Measurements from ENCODE around the gene VEPH1.
"Not testable (repeated sequence)": the region's sequence is repeated elsewhere in the genome, so short reads cannot be mapped to it uniquely, and the experiment has no call there.

Gene VEPH1

DNA sequence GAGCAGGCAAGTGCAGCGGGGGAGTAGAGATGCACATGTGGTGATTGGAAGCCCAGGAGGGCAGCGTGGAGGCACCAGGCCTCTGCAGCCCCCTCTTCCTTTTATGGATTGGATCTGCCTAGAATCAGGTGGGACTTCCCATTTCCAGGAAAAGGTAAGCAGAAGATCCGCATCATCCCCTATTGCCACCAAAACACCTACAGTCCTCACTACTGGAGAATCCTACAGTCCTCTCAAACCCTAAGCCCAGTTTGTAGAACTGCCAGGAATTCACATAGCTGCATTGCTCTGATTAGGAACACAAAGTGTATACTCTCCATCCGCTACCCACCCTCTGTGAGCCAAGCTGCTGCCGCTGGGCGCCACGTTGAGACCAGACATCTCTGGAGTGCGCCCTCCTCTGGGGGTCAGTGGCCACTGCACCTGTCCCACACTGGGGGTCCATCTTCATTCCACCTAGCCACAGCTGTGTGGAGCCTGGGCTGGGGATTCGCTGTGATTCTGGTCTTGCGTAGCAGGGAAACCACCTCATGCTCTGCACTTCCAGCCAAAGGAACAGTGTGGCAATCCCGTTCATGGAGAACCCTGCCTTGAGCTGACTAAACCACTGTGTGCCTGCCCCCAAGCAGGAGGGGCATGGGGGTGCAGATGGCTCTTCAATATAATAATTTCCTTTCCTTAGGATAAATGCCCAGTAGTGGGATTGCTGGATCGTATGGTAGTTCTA lies 155.5 kb downstream of the VEPH1 start:
- Histone ChIP-seq H3K4me1 (ENCODE audit: control insufficient read depth in 5 of 5, insufficient read depth in 5 of 5, low read length in 5 of 5) (no peaks in the 10 kb centered on the region), H3K9me3 (ENCODE audit: control insufficient read depth in 5 of 5, low read length in 5 of 5) (peaks cover 0 to 5% (median 0%) of the 10 kb centered on the region in 5 donors), H3K27me3 (ENCODE audit: control insufficient read depth in 5 of 5, insufficient read depth in 4 of 5, low read length in 5 of 5) (no peaks in the 10 kb centered on the region), H3K27ac (ENCODE audit: low read depth, low read length) (no peak overlapping the region), H3K4me3 (ENCODE audit: low read depth in 1 of 5, low read length in 5 of 5) (no peak overlapping the region), H3K36me3 (ENCODE audit: control insufficient read depth in 5 of 5, insufficient read depth in 5 of 5, low read length in 5 of 5) (no peaks in the 10 kb centered on the region), H3K9ac (ENCODE audit: low read length in 5 of 5) (no peak overlapping the region)

- peaks cover 0 to 4% (median 0%) of the 10 kb centered on the region in 5 donors for H3K36me3 ChIP-seq (ENCODE audit: control insufficient read depth in 5 of 5, insufficient read depth in 5 of 5, low read length in 5 of 5)
- no peak overlapping the region for H3K9ac ChIP-seq (ENCODE audit: low read length in 5 of 5)
- H3K27me3 ChIP-seq (ENCODE audit: control insufficient read depth in 5 of 5, insufficient read depth in 4 of 5, low read length in 5 of 5): no peaks in the 10 kb centered on the region
- no peak overlapping the region for H3K27ac ChIP-seq (ENCODE audit: low read depth, low read length)
- H3K4me1 ChIP-seq (ENCODE audit: control insufficient read depth in 5 of 5, insufficient read depth in 5 of 5, low read length in 5 of 5): no peaks in the 10 kb centered on the region
- H3K4me3 ChIP-seq (ENCODE audit: low read depth in 1 of 5, low read length in 5 of 5): no peak overlapping the region
- peaks cover 0 to 7% (median 0%) of the 10 kb centered on the region in 5 donors for H3K9me3 ChIP-seq (ENCODE audit: control insufficient read depth in 5 of 5, low read length in 5 of 5)
These were observed 166.8 kb downstream of the VEPH1 start for GRCh38 chr3:157336252-157337009.

GRCh38 chr3:157335233-157336076 lies 167.8 kb downstream of the VEPH1 start:
- Histone ChIP-seq H3K27ac (ENCODE audit: low read depth, low read length) (no peak overlapping the region), H3K36me3 (ENCODE audit: control insufficient read depth in 5 of 5, insufficient read depth in 5 of 5, low read length in 5 of 5) (peaks cover 0 to 4% (median 0%) of the 10 kb centered on the region in 5 donors), H3K9ac (ENCODE audit: low read length in 5 of 5) (no peak overlapping the region), H3K9me3 (ENCODE audit: control insufficient read depth in 5 of 5, low read length in 5 of 5) (peaks cover 0 to 7% (median 0%) of the 10 kb centered on the region in 5 donors), H3K4me3 (ENCODE audit: low read depth in 1 of 5, low read length in 5 of 5) (no peak overlapping the region), H3K27me3 (ENCODE audit: control insufficient read depth in 5 of 5, insufficient read depth in 4 of 5, low read length in 5 of 5) (no peaks in the 10 kb centered on the region), H3K4me1 (ENCODE audit: control insufficient read depth in 5 of 5, insufficient read depth in 5 of 5, low read length in 5 of 5) (no peaks in the 10 kb centered on the region)

DNA sequence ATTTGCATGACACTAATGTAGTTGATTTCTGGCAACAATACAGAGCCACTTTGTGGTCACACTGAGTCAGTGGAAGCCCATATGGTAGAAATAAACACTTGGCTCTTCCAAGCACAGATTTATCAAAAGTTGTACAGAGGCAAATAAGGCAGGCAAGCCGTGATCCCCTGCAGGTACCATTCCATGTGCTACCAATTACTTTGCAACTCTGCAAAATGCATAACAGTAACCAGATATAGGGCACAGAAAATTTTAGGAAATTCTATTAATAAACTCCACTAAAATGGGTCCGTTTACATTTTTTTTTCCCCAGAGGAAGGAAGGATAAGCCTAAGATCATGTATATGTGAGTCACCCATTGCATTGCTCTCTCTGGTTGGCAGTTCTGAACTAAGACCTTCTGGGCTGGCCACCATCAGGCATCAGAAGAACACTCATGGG lies 169.6 kb downstream of the VEPH1 start:
- H3K9me3 ChIP-seq (ENCODE audit: control insufficient read depth in 5 of 5, low read length in 5 of 5): no peaks in the 10 kb centered on the region

DNA sequence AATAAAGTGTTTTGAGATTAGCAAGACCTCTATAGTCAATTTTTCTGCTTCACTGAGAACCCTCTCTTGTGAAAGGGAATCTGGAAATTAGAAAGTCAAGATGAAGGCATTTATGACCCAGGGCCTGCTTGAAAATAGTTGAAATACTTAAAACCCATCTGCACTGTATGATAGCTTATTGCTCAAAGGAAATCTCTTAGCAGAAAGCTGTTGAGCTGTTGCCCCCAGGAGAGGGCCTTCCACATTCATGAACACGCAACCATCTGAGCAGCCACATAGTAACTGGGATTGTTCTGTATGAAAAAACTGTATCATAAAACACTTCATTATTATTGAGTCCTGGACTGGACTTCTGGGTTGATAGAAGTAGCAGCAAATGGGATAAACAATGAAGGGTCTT lies 173.0 kb downstream of the VEPH1 start:
- Histone ChIP-seq H3K27me3 (ENCODE audit: control insufficient read depth in 5 of 5, insufficient read depth in 4 of 5, low read length in 5 of 5) (no peaks in the 10 kb centered on the region), H3K36me3 (ENCODE audit: control insufficient read depth in 5 of 5, insufficient read depth in 5 of 5, low read length in 5 of 5) (peaks cover 0 to 4% (median 0%) of the 10 kb centered on the region in 5 donors), H3K27ac (ENCODE audit: low read depth, low read length) (no peak overlapping the region), H3K9me3 (ENCODE audit: control insufficient read depth in 5 of 5, low read length in 5 of 5) (no peaks in the 10 kb centered on the region), H3K9ac (ENCODE audit: low read length in 5 of 5) (no peak overlapping the region), H3K4me3 (ENCODE audit: low read depth in 1 of 5, low read length in 5 of 5) (no peak overlapping the region), H3K4me1 (ENCODE audit: control insufficient read depth in 5 of 5, insufficient read depth in 5 of 5, low read length in 5 of 5) (no peaks in the 10 kb centered on the region)

More for the DNA sequence above, 169.6 kb downstream of the VEPH1 start:
- H3K9ac ChIP-seq (ENCODE audit: low read length in 5 of 5): no peak overlapping the region
- no peaks in the 10 kb centered on the region for H3K27me3 ChIP-seq (ENCODE audit: control insufficient read depth in 5 of 5, insufficient read depth in 4 of 5, low read length in 5 of 5)
- no peak overlapping the region for H3K4me3 ChIP-seq (ENCODE audit: low read depth in 1 of 5, low read length in 5 of 5)
- no peak overlapping the region for H3K27ac ChIP-seq (ENCODE audit: low read depth, low read length)
- H3K36me3 ChIP-seq (ENCODE audit: control insufficient read depth in 5 of 5, insufficient read depth in 5 of 5, low read length in 5 of 5): peaks cover 0 to 4% (median 0%) of the 10 kb centered on the region in 5 donors
- no peaks in the 10 kb centered on the region for H3K4me1 ChIP-seq (ENCODE audit: control insufficient read depth in 5 of 5, insufficient read depth in 5 of 5, low read length in 5 of 5)

- Histone ChIP-seq H3K4me1 (ENCODE audit: control insufficient read depth in 5 of 5, insufficient read depth in 5 of 5, low read length in 5 of 5) (no peaks in the 10 kb centered on the region), H3K27ac (ENCODE audit: low read depth, low read length) (no peak overlapping the region), H3K9me3 (ENCODE audit: control insufficient read depth in 5 of 5, low read length in 5 of 5) (no peaks in the 10 kb centered on the region), H3K36me3 (ENCODE audit: control insufficient read depth in 5 of 5, insufficient read depth in 5 of 5, low read length in 5 of 5) (peaks cover 0 to 4% (median 0%) of the 10 kb centered on the region in 5 donors), H3K9ac (ENCODE audit: low read length in 5 of 5) (no peak overlapping the region), H3K27me3 (ENCODE audit: control insufficient read depth in 5 of 5, insufficient read depth in 4 of 5, low read length in 5 of 5) (no peaks in the 10 kb centered on the region), H3K4me3 (ENCODE audit: low read depth in 1 of 5, low read length in 5 of 5) (peak overlapping the region in 1 of 5 donors; percentile 40)
These were observed 173.7 kb downstream of the VEPH1 start for GRCh38 chr3:157329551-157329950.

DNA sequence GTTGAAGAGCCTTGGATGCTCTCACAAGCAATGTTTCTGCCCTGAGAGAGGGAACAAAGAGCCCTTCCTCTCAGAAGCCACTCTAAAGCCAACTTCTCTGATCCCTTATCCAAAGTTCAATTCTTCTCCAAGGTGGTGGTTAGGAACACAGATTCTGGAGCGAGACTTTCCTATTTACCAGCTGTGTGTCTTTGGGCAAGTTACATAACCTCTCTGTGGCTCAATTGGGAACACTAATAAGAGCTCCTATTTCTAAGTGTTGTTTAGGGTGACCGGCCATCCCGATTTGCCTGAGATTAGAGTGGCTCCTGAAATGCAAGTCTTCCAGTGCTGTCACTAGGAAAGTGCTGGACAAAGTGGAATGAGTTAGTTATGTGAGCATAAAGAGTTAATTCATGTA lies 175.4 kb downstream of the VEPH1 start:
- Histone ChIP-seq H3K9me3 (ENCODE audit: control insufficient read depth in 5 of 5, low read length in 5 of 5) (no peaks in the 10 kb centered on the region), H3K27ac (ENCODE audit: low read depth, low read length) (no peak overlapping the region), H3K4me1 (ENCODE audit: control insufficient read depth in 5 of 5, insufficient read depth in 5 of 5, low read length in 5 of 5) (no peaks in the 10 kb centered on the region), H3K27me3 (ENCODE audit: control insufficient read depth in 5 of 5, insufficient read depth in 4 of 5, low read length in 5 of 5) (no peaks in the 10 kb centered on the region), H3K4me3 (ENCODE audit: low read depth in 1 of 5, low read length in 5 of 5) (no peak overlapping the region), H3K36me3 (ENCODE audit: control insufficient read depth in 5 of 5, insufficient read depth in 5 of 5, low read length in 5 of 5) (no peaks in the 10 kb centered on the region), H3K9ac (ENCODE audit: low read length in 5 of 5) (no peak overlapping the region)

GRCh38 chr3:157327018-157327417 lies 176.2 kb downstream of the VEPH1 start:
- H3K27ac ChIP-seq (ENCODE audit: low read depth, low read length): no peak overlapping the region
- H3K4me3 ChIP-seq (ENCODE audit: low read depth in 1 of 5, low read length in 5 of 5): no peak overlapping the region
- no peaks in the 10 kb centered on the region for H3K27me3 ChIP-seq (ENCODE audit: control insufficient read depth in 5 of 5, insufficient read depth in 4 of 5, low read length in 5 of 5)
- no peaks in the 10 kb centered on the region for H3K9me3 ChIP-seq (ENCODE audit: control insufficient read depth in 5 of 5, low read length in 5 of 5)
- no peak overlapping the region for H3K9ac ChIP-seq (ENCODE audit: low read length in 5 of 5)
- no peaks in the 10 kb centered on the region for H3K36me3 ChIP-seq (ENCODE audit: control insufficient read depth in 5 of 5, insufficient read depth in 5 of 5, low read length in 5 of 5)
- H3K4me1 ChIP-seq (ENCODE audit: control insufficient read depth in 5 of 5, insufficient read depth in 5 of 5, low read length in 5 of 5): no peaks in the 10 kb centered on the region

- H3K9ac ChIP-seq (ENCODE audit: low read length in 5 of 5); H3K36me3 ChIP-seq (ENCODE audit: control insufficient read depth in 5 of 5, insufficient read depth in 5 of 5, low read length in 5 of 5); H3K27ac ChIP-seq (ENCODE audit: low read depth, low read length); H3K9me3 ChIP-seq (ENCODE audit: control insufficient read depth in 5 of 5, low read length in 5 of 5); H3K4me3 ChIP-seq (ENCODE audit: low read depth in 1 of 5, low read length in 5 of 5); H3K27me3 ChIP-seq (ENCODE audit: control insufficient read depth in 5 of 5, insufficient read depth in 4 of 5, low read length in 5 of 5); H3K4me1 ChIP-seq (ENCODE audit: control insufficient read depth in 5 of 5, insufficient read depth in 5 of 5, low read length in 5 of 5): not testable (repeated sequence)
These were observed 178.3 kb downstream of the VEPH1 start for GRCh38 chr3:157324869-157325268.
